HG02884 (cell line): Measurements from ENCODE around the gene ZNF107.
"Not testable (repeated sequence)": the region's sequence is repeated elsewhere in the genome, so short reads cannot be mapped to it uniquely, and the experiment has no call there.

Source experiments
- ATAC-seq: cut with Tn5 transposase; IDR thresholded peaks from one replicate; pipeline ENCODE4 v1.9.1; 2021; ENCODE audit warnings: mild to moderate bottlenecking, moderate library complexity; ENCODE audit not compliant: unreplicated experiment

The ZNF107 gene

DNA sequence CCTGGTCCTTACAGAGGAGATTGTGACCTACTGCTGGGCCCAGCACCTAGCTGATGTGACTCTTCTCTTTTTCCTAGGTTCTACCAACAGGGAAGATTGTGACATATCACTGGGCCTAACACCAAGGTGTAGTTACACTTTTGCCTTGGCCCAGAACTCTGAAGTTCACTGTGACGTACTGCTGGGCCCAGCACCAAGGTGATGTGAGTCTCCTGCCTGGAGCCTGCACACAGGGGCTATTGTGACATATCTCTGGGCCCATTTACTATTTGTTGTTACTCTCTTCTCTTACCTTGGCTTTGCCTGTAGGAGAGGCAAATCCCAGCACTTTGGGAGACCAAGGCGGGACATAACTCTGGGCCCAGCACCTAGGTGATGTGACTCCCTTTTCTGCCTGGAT lies 23.1 kb upstream of the ZNF107 start:
- no peak for ATAC-seq

DNA sequence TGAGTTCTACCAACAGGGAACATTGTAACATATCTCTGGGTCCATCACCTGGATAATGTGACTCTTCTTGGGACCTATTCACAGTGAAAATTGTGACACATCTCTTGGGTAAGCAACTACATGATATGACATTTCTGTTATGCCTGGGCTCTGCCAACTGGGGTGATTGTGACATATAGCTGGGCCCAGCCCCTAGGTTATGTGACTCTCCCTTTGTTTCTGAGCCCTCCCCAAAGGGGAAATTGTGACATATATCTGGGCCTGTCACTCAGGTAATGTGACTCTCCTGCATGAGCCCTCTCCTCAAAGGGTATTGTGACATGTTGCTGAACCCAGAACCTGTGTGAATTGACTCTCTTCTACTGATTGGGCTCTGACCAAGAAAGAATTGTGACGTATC lies 22.4 kb upstream of the ZNF107 start:
- ATAC-seq, result no peak

DNA sequence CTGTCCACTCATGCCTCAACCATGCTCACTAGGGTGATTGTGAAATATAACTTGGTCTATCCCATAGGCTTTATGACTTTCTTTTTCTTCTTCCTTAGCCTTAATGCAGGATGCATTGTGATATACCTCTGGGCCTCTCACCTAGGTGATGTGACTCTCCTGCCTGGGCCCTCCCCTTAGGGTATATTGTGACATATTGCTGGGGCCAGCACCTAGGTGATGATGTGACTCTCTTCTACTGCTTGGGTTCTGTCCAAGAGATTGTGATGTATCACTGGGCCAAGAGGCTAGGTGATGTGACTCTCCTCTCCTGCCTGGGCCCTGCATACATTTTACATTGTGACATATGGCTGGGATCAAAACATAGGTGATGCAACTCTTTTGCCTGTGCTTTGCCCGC lies 14.7 kb upstream of the ZNF107 start:
- no peak for ATAC-seq

DNA sequence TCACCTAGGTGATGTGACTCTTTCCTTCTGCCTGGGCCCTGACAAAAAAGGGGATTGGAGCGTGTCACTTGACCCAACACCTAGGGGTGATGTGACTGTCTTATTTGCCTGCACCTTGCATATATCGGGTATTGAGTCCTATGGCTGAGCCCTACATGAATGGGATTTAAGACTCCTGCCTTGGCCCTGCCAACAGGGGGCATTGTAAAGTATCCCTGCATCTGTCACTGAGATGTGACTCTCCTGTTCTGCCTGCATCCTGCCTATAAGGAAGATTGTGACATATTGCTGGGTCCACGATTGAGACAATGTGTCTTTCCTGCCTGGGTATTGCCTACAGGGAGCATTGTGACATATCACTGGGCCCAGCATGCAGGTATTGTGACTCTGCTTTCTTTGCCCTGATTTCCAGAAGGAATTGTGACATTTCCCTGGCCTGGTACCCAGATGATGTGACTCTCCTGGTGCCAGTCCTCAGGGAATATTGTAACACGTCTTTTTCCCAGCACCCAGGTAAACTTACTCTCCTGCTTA lies 14.2 kb upstream of the ZNF107 start:
- no peak for ATAC-seq

DNA sequence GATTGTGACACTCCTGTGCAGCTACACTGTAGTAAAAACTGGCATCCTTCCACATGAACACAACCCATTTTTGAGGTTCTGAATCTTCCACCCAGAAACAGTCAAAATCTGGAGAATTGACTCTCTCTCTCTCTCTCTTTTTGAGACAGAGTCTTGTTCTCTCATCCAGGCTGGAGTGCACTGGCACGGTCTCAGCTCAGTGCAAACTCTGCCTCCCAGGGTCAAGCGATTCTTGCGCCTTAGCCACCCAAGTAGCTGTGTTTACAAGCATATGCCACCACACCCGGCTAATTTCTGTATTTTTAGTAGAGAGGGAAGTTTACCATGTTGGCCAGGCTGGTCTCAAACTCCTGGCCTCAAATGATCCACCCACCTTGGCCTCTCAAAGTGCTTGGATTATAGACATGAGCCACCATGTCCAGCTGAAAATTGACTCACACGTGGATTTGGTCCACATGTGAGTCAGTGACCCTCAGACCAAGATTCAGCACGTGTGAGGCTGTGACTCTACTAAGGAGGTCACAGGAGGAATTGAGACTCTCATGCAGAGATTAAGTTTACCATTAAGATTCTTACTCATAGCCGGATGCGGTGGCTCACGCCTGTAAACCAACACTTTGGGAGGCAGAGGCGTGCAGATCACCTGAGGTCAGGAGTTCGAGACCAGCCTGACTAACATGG lies 12.1 kb upstream of the ZNF107 start:
- no peak for ATAC-seq

DNA sequence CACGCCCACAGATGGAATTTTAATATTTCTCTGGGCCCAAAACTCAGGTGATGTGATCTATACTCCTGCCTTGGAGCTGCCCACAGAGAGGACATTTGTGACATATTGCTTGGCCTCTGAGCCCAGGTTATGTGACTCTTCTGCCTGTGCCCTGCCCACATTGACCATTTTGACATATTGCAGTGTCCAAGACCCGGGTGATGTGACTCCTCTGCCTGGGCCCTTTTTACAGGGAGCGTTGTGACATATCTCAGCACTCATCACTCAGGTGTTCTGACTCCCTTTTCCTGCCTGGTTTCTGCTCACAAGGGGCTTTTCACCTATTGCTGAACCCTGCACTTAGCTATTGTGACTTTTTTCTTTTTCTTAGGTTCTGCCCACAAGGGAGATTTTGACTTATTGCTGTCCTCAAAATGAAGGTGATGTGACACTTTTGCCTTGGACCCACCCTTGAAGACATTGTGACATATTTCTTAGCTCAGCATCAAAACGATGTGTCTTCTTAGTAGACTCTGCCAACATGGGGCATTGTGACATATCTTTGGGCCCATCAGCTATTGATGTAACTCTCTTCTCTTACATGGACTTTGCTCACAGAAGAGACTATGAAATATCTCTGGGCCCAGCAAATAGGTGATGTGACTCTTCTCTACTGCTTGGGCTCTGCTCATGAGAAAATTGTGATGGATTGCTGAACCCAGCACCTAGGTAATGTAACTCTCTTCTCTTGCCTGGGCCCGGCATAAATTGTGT lies 11.0 kb upstream of the ZNF107 start:
- no peak for ATAC-seq

DNA sequence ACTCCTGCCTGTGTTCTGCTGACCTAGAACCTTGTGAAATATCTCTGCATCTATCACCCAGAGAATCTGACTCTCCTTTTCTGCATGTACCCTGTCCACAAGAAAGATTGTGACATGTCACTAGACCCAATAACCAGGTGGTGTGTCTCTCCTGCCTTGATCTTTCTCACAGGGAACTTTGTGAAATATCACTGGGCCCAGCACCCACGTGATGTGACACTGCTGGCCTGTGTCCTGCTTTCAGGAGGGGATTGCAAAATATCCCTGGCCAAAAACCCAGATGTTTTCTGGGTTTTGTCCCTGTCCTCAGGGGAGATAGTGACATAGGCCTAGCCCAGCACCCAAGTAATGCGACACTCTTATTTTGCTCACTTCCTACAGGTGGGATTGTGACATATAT lies 10.1 kb upstream of the ZNF107 start:
- no peak for ATAC-seq

DNA sequence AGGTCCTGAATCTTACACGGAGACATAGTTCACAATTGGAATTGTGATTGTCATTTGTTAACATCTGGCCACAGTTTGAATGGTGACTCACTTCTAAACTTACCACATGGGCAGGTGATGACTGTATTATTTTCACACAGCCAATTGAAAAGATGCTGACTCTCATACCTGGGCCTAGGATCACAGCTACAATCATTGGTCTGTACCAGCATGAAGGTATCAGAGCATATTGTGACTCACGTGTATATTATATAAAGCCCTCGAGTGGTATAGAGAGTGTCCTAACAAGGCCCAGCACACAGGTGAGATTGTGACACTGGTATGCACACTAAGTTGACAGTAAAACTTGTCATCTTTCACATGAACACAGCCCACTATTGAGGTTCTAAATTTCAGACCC lies 9.4 kb upstream of the ZNF107 start:
- no peak for ATAC-seq

DNA sequence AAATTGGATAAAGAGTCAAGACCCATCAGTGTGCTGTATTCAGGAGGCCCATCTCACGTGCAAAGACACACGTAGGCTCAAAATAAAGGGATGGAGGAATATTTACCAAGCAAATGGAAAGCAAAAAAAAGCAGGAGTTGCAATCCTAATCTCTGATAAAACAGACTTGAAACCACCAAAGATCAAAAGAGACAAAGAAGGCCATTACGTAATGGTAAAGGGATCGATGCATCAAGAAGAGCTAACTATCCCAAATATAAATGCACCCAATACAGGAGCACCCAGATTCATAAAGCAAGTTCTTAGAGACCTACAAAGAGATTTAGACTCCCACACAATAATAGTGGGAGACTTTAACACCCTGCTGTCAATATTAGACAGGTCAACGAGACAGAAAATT lies 3.8 kb upstream of the ZNF107 start:
- not testable (repeated sequence) for ATAC-seq

DNA sequence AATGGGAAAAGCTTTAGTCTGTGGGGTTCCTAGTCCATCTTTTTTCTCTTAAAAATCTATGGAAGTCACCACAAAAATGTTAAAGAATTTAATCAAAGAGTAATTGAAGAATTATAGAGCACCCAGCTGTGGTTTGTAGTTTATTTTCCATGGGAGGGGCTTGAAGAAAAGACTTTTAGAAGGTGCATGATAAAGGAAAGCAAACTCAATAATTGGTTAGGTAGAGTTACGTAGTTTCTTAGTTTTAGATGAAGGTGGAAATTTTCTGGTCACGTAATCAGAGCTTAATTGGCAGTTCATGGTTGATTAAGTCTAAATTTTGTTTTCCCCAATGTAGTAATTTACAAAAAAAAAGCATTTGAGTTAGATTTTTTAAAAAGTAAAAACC lies 724 bp downstream of the ZNF107 start:
- ATAC-seq, result no peak

DNA sequence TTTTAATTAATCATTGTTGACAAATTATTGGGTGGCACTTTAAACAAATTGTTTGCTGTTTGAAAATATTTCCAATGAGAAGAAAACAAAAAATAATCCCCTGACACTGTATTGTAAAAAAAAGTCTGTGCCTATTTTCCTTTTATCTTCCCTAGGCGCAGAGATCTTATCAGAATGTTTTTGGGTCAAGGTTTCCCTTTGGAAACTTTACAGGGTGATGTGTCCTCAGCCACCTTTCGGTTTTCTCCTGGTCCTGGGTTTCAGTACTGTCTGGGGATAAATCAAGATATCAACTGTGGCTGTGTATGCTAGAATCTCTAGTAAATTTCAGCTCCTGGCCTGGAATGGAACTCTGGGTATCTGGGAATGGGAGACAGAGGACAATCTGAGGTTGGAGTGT lies 1.4 kb downstream of the ZNF107 start:
- ATAC-seq, result no peak

DNA sequence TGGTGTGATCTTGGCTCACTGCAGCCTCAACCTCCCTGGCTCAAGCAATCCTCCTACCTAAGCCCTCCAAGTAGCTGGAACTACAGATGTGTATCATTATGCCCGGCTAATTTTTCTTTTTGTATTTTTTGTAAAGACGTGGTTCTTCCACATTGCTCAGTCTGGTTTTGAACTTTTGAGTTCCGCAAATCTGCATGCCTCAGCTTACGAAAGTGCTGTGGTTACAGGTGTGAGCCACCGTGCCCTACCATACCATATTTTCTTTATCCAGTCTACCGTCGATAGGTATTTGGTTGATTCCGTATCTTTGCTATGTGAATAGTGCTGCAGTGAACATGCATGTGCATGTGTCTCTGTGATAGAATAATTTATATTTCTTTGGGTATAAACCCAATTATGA lies 6.5 kb downstream of the ZNF107 start:
- no peak for ATAC-seq

DNA sequence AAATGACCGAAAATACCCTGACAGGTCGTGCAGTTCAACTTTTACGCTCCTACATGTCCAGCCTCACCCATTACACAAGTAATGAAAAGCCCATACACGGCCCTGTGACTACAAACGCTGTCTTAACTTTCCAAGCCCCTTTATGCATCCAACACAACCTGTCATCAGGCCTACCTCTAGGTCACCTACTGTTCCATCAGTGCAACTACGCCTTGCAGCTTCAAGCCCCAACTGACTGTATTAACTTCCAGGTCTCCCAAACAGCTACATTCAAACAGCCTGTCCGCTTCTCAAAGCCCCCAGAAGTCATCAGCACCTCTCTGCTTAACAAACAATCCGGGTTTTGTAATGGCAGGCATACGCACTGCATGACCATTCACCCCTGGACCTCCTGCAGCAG lies 19.2 kb downstream of the ZNF107 start:
- no peak for ATAC-seq

DNA sequence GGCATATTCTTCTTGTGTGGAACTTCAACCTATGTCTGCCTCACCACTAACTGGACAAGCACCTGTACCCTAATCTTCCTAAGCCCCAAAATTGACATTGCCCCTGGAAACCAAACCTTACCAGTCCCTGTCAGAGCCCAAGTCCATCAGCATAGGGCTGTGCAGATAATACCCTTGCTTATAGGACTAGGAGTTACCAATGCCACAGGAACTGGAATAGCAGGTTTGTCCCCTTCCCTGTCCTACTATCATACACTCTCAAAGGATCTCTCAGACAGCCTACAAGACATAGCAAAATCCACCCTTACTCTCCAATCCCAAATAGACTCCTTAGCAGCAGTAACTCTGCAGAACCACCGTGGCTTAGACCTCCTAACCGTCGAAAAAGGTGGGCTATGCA lies 19.8 kb downstream of the ZNF107 start:
- ATAC-seq, result no peak

DNA sequence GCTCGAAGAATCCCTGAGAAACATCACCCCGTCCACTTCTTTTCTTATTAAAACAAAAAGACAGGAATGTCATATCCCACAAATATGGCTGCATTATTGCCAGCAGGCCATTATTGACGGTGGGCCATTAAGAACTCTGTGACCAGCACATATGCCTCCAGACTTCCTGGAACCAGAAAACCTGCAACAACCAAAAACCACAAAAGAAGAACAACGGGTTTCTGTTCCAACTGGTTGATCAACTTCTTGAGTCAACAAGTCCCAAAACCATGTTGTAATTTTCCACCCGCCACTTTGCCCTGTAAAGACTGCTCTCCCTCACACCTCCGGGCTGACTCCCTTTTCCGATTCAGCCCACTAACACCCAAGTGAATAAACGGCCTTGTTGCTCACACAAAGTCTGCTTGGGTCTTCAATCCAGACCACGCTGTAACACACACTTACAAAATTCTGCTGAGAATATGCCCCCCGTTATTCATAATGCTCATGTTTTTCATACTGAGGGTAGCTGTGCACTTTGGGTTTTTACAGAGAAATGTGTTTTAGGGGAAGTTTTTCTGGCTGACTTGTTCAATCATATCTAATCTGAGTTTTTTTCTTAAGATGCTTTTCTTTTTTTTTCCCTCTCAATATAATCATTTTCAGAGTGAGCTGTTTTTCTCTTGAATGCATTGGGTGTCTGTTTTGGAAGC lies 20.7 kb downstream of the ZNF107 start:
- ATAC-seq, result peak; percentile 68

DNA sequence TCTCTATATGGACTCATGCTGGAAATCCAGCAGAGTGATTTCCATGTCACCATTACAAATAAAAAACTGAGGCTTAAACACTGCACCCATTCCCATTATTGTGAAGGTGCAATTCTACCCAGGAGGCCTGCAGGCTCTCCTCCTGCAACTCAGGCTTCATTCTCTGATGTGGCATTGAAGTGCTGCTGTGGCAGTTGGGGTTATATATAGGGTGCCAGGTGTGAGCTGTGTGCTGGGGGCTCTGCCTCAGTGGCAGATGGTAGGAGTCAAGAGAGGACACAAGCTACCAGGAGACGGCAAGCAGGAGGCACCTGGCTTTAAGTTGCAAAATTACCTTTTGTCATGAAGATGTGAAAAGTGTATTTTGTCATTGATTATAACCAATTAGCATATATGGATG lies 21.3 kb downstream of the ZNF107 start:
- ATAC-seq, result no peak

DNA sequence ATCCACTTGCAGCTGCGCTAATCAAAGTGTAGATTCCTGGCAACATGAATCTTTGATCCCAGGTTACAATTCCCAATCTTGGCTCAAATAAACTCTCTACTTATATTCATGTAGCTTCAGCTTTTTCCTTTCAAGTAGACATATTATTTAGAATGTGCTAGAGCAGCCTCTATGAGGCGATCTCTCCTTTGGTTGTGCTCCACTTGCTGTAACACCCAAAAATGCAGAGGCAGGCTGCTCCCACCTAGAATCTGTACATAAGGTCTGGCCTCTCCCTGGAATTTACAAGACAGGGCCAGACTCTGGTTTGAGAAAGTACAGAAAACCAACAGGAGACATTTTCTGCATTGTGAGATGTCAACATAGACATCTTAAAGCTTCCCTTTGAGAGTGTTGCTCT lies 23.1 kb downstream of the ZNF107 start:
- no peak for ATAC-seq

DNA sequence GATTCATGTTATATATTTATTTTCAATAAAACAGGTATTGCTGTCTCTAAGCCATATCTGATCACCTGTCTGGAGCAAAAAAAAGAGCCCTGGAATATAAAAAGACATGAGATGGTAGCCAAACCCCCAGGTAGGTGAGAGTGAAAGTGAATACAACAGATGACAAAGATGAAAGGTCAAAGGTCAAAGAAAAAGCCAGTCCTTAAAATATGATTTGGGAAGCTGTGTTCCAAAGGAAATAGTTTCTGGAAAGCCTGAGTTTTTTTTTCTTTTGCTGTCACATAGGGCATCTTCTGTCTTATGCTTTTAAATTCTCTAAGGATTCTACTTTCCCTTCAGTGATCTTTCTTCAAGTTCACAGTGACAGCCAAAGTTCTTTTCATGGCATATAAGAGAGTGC lies 25.9 kb downstream of the ZNF107 start:
- ATAC-seq, result no peak

DNA sequence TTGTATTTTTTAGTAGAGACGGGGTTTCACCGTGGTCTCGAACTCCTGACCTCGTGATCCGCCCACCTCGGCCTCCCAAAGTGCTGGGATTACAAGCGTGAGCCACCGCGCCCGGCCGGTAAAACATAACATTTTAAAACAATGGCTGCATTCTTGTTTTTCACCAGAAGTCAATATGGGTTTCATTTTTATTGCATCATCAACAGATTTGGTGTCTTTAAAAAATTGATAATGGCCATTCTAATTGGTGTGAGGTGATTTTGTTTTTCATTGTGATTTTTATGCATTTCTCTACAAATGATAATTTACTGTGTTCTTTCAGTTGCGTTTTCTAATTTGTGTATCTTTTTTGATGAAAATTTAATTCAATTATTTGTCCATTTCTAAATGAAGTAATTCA lies 31.9 kb downstream of the ZNF107 start:
- ATAC-seq, result not testable (repeated sequence)

DNA sequence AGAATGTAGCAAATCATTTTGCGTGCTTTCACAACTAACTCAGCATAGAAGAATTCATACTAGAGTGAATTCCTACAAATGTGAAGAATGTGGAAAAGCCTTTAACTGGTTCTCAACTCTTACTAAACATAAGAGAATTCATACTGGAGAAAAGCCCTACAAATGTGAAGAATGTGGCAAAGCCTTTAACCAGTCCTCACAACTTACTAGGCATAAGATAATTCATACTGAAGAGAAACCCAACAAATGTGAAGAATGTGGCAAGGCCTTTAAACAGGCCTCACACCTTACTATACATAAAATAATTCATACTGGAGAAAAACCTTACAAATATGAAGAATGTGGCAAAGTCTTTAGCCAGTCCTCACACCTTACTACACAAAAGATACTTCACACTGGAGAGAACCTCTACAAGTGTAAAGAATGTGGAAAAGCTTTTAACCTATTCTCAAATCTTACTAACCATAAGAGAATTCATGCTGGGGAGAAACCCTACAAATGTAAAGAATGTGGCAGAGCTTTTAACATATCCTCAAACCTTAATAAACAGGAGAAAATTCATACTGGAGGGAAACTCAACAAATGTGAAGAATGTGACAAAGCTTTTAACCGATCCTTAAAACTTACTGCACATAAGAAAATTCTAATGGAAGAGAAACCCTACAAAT lies 40.8 kb downstream of the ZNF107 start:
- no peak for ATAC-seq

DNA sequence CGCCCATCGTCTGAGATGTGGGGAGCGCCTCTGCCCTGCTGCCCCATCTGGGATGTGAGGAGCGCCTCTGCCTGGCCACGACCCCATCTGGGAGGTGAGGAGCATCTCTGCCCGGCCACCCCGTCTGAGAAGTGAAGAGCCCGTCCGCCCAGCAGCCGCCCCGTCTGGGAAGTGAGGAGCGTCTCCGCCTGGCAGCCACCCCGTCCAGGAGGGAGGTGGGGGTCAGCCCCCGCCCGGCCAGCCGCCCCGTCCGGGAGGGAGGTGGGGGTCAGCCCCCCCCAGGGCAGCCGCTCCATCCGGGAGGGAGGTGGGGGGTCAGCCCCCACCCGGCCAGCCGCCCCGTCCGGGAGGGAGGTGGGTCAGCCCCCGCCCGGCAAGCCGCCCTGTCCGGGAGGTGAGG lies 52.0 kb downstream of the ZNF107 start:
- not testable (repeated sequence) for ATAC-seq
